Psoas muscle (tissue), 8 donors: Measurements from ENCODE around the gene MAGIX. TPM values are rescaled to one million over a fixed set of nuclear protein-coding genes. Genes with fewer than 3 reads are reported as not detected.

ENCODE experiments used
- ATAC-seq, 4 donors: fragments of 200-7000 bp; cut with Tn5 transposase; one replicate each; pipeline ENCODE4 v1.9.1; 2020; ENCODE audit warnings: moderate library complexity in 3 of 4, mild to moderate bottlenecking in 2 of 4
- DNase-seq, 2 donors: peaks; one replicate each; pipeline ENCODE4 v3.0.0-alpha.2; 2020
- H3K27ac ChIP-seq: fragments of 200-600 bp; one replicate; pipeline ENCODE4 v1.8.0; 2022
- H3K27me3 ChIP-seq, 3 donors: fragments of 200-600 bp in 1 of 3; one replicate each; pipeline versions ENCODE4 v1.6.1 to v1.8.0; 2013 to 2022; ENCODE audit warnings: low read length in 2 of 3, mild to moderate bottlenecking in 2 of 3, moderate library complexity in 1 of 3; ENCODE audit not compliant: insufficient read depth in 3 of 3
- H3K36me3 ChIP-seq, 2 donors: fragments of 200-600 bp in 1 of 2; one replicate each; pipeline versions ENCODE4 v1.6.1 to v1.8.0; 2013 to 2022; ENCODE audit warnings: low read depth in 1 of 2, mild to moderate bottlenecking in 1 of 2, moderate library complexity in 1 of 2; ENCODE audit not compliant: insufficient read depth in 1 of 2
- H3K4me1 ChIP-seq: fragments of 200-600 bp; one replicate; pipeline ENCODE4 v1.8.0; 2022
- H3K4me3 ChIP-seq: fragments of 200-600 bp; one replicate; pipeline ENCODE4 v1.8.0; 2022; ENCODE audit warnings: mild to moderate bottlenecking
- H3K9me3 ChIP-seq: fragments of 200-600 bp; one replicate; pipeline ENCODE4 v1.8.0; 2022
- CTCF ChIP-seq: fragments of 200-600 bp; IDR thresholded peaks from one replicate; pipeline ENCODE4 v1.8.0; 2022; ENCODE audit warnings: antibody characterized with exemption
- WGBS, 3 donors: extraction: QIAGEN DNeasy Blood & Tissue Kit; methylation state at CpG; one replicate each; pipeline versions ENCODE4 v1.1.6 to v1.1.7; 2013; 5-methylcytosine and 5-hydroxymethylcytosine counted together
- intact Hi-C, 2 donors: fragments of 100-400 bp; cut with DNase I; formaldehyde crosslinking; loops; one replicate each; pipeline versions ENCODE4 v1.11.0 to v1.14.2; 2022
- polyA plus RNA-seq, 3 donors: library from polyadenylated mRNA; stranded (reverse); fragments of 200-250 nt; gene quantifications; one replicate each; pipeline ENCODE4 v1.2.3, GENCODE V29; 2013
- total RNA-seq, 4 donors: library from RNA; stranded (reverse); fragmentation: NEBNext Ultra II Directional in 2 of 4; extraction: Animal tissue kit (Norgen Biotek cat#: 25700) in 2 of 4; gene quantifications; one replicate each; pipeline versions ENCODE4 v1.2.1 to v1.2.4, GENCODE V29; 2021 to 2023
- donor health status: healthy with polysubstance abuse.
- donor health status: DM: no; HTN: no; CAD: no; lungs with moderate emphysema.
- donor health status: Bipolar disorder and iron deficiency.
- donor health status: healthy.
- donor health status: DM: yes; HTN: yes; CAD: no.
- donor health status: DM: no; HTN: no; CAD: no.
- donor health status: DM: no; HTN: no; CAD: no.
- donor health status: DM: yes; HTN: yes; CAD: no.

Gene MAGIX
- total and polyA plus RNA-seq, 7 donors: 2.9 to 8.0 (median 3.7) TPM

- TF ChIP-seq CTCF: no peak
- no peak for ATAC-seq
- H3K36me3 ChIP-seq: no peaks in the 10 kb centered on the region
- H3K27ac ChIP-seq: no peak overlapping the region
- intact Hi-C loops: no loop called here
- H3K4me1 ChIP-seq: no peaks in the 10 kb centered on the region
- H3K4me3 ChIP-seq: no peak overlapping the region
- no peaks in the 10 kb centered on the region for H3K9me3 ChIP-seq
- 54 to 70% (median 64%) methylated on average over 3 of the region's 3 CpGs for WGBS, 3 donors
- DNase-seq: no peak
- peaks cover 0 to 11% (median 0%) of the 10 kb centered on the region in 3 donors for H3K27me3 ChIP-seq
These were observed 41.0 kb downstream of the MAGIX start for GRCh38 chrX:49203536-49203935.

- Histone ChIP-seq H3K4me1 (no peaks in the 10 kb centered on the region), H3K4me3 (no peak overlapping the region), H3K9me3 (no peaks in the 10 kb centered on the region), H3K36me3 (no peaks in the 10 kb centered on the region), H3K27ac (no peak overlapping the region), H3K27me3 (peaks cover 0 to 11% (median 0%) of the 10 kb centered on the region in 3 donors)
- TF ChIP-seq CTCF: no peak
- intact Hi-C loops: no loop called here
- DNase-seq (no peak), ATAC-seq (no peak)
- 77 to 90% (median 85%) methylated on average over 6 of the region's 6 CpGs for WGBS, 3 donors
These were observed 41.5 kb downstream of the MAGIX start for GRCh38 chrX:49204017-49204416.

GRCh38 chrX:49204709-49205108 is 42.2 kb downstream of the MAGIX start:
- Histone ChIP-seq H3K4me3 (no peak overlapping the region), H3K9me3 (no peaks in the 10 kb centered on the region), H3K27ac (no peak overlapping the region), H3K27me3 (peaks cover 0 to 11% (median 0%) of the 10 kb centered on the region in 3 donors), H3K4me1 (no peaks in the 10 kb centered on the region), H3K36me3 (no peaks in the 10 kb centered on the region)
- ATAC-seq (no peak), DNase-seq (no peak)
- intact Hi-C loops: no loop called here
- WGBS, 3 donors: 40 to 80% (median 44%) methylated on average over 2 to 4 of the region's 4 CpGs
- no peak for TF ChIP-seq CTCF

- intact Hi-C loops: no loop called here
- TF ChIP-seq CTCF: no peak
- WGBS, 3 donors: 70 to 84% (median 71%) methylated on average over 10 to 13 of the region's 13 CpGs
- no peak overlapping the region for H3K4me3 ChIP-seq
- no peak overlapping the region for H3K27ac ChIP-seq
- peaks cover 0 to 11% (median 0%) of the 10 kb centered on the region in 3 donors for H3K27me3 ChIP-seq
- no peaks in the 10 kb centered on the region for H3K4me1 ChIP-seq
- H3K9me3 ChIP-seq: no peaks in the 10 kb centered on the region
- ATAC-seq (no peak), DNase-seq (no peak)
- H3K36me3 ChIP-seq: no peaks in the 10 kb centered on the region
These were observed 42.9 kb downstream of the MAGIX start for GRCh38 chrX:49205443-49205842.

- H3K27me3 ChIP-seq: peaks cover 0 to 13% (median 0%) of the 10 kb centered on the region in 3 donors
- DNase-seq (no peak), ATAC-seq (no peak)
- no peaks in the 10 kb centered on the region for H3K9me3 ChIP-seq
- H3K36me3 ChIP-seq: no peaks in the 10 kb centered on the region
- no peak overlapping the region for H3K27ac ChIP-seq
- H3K4me3 ChIP-seq: no peak overlapping the region
- intact Hi-C loops: no loop called here
- TF ChIP-seq CTCF: no peak
- WGBS, 3 donors: 68 to 80% (median 72%) methylated on average over 4 to 8 of the region's 8 CpGs
- H3K4me1 ChIP-seq: no peaks in the 10 kb centered on the region
These were observed 44.0 kb downstream of the MAGIX start for GRCh38 chrX:49206543-49206942.
